GM19240 (cell line): ENCODE data around the gene SAE1.

Experiments used
- DNase-seq: peaks from one replicate; pipeline ENCODE4 v3.0.0; 2011; ENCODE audit warnings: low spot score; ENCODE audit not compliant: insufficient read length

Gene SAE1

DNA sequence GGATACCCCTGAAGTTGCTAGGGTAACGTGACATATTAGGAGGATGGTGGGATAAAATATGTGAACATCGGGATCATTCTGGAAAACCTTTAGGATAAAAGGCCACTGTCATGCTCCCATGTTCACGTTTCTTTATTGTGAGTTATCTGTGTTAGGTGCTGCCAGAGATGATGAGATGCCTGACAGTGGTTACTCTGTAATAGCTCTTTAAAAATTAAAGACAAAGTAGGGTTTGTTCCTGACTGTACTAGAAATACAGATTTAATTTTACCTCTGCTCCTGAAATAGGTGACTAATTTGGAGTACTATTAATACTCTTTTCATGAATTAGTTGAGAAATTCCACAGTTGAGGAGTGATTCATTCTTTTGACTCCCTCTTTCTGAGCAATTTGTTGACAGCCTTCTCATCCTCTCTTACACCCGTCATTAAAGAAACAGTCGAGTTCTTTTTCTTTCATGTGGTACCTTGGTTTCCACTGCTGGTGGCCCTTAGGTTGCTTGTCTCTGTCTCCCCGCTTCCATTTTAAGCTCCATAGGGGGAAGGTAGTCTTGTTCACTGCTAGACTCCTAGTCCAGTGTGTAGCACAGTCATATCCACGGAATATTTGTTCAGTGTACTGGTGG lies 28.4 kb downstream of the SAE1 start:
- no peak for DNase-seq

DNA sequence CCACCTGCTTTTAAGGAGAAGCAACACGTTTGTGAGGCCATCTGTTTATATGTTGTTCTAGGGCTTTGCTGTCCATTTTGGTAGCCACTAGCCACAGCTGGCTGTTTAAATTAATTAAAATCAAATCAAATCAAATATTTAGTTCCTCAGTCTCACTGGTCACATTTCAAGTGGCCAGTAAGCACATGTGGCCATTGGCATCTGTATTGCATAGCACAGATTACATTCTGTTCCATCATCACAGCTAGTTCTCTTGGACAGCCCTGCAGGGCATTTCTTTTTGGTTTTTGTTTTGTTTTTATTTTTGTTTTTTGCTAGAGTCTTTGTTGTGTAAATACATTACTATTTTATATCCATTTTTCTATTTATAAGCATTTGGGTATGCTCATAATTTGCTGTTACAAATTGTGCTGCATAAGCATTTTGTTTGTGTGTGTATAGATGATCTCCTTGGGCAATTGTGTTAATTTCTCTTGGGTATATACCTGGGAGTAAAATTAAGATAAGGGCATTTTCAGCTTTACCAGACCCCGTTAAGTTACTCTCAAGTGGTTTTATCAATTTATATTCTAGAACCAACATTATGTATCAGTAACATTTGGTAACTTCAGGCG lies 31.3 kb downstream of the SAE1 start:
- no peak for DNase-seq

DNA sequence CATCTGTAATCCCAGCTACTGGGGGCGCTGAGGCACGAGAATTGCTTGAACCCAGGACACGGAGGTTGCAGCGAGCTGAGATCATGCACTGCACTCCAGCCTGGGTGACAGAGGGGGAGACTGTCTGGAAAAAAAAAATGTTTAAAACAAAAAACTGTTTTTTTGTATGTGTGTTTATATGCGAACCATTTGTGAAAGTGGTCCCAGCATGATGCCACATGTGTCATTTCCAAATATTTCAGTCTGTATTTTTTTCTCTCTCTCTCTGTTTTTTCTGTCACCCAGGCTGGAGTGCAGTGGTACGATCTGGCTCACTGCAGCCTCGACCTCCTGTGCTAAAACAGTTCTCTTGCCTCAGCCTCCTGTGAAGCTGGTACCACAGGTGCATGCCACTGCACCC lies 37.4 kb downstream of the SAE1 start:
- DNase-seq: no peak

DNA sequence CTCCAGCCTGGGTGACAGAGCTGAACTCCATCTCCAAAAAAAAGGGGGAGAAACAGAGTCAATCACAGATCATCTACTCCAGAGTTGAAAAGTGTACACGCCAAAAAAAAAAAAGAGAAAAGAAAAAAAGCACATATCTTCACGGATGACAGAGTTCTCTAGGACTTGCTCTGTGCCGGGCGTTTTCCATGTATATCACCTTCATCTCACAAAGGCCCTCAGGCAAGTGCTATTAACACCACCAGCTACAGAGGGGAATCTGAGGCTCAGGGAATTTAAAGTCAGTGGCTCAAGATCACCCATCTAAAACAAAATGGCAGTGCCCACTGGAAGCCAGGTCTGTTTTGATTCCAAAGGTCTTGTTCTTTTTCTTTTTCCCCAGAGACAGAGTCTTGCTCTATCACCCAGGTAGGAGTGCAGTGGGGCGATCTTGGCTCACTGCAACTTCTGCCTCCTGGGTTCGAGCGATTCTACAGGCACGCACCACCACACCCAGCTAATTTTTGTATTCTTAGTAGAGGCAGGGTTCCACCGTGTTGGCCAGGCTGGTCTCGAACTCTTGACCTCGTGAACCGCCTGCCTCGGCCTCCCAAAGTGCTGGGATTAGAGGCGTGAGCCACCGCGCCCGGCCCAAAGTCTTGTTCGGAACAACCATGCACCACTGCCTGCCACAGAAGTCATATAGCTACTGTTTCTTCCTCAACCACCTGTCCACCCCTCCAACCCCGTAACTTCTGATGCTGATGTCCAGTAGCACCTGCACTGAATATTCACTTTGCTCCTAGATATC lies 42.2 kb downstream of the SAE1 start:
- no peak for DNase-seq

DNA sequence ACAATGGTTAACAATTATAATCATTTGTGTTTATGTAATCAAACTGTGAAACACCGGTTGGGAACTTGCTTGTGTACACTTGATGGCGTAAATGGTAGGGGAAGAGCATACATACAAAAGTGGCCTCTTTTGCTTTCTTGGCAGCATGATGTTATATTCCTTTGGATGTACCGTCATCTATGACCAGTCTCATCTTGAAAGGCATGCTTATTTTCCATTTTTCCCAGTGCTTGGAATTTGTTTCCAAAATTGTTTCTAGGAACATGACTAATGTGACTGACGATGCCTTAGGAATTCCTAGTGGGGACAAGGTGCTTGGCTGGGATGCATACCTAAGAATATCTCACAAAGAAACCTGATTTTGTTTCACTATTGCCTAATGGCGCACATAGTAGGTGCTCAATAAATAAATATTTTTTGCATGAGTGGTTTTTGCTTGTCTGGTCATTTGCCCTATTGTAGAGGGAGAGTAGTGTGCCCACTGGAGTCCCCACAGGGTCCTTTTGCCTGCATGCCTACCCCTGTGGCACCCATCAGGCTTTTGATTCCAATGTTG lies 45.5 kb downstream of the SAE1 start:
- no peak for DNase-seq

DNA sequence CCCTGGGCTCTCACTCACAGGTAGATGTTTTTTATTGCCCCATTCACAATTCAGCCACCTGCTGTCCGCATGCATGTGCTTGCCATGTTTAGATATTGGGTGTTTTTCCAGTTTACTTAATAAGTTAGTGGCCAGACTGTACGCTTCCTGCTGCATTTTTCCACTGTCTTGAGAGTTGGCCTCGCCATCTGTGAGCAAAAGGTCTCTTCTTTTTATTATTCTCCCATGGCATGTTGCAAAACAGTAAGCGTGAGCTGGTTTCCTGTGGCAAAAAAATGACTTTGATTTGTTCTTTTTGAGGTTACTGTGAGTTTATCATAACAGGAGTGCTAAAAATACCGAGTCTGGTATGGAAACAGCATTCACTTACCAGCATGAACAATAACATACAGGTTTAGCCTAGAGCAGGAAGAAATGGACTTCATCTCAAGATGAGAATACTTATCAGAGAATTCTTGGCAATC lies 46.0 kb downstream of the SAE1 start:
- DNase-seq: no peak

DNA sequence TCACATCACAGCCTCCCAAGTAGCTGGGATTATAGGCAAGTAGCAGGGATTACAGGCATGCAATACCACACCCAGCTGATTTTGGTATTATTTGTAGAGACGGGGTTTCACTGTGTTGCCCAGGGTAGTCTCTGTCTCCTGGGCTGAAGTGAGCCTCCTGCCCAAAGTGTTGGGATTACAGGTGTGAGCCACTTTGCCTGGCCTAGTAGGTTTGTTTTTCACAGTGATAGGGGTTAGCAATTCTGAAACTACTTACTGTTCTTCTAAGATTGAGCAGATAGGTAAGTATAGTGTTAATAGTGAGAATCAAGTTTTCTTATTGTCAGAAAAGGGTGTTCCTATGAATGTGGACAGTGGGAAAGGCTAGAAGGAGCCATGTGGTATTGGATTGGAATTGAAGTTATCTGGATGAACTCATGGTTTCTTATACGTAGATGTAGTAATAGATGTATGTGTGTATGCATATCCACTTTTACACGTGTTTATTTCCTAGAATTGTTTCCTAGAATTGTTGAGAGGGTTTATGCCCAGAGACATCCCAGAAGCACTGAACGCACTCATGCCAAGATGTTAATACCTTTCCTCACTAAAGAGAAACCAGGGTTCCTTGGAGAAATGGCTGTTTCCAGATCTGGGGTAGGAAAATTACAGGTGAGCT lies 49.1 kb downstream of the SAE1 start:
- no peak for DNase-seq

DNA sequence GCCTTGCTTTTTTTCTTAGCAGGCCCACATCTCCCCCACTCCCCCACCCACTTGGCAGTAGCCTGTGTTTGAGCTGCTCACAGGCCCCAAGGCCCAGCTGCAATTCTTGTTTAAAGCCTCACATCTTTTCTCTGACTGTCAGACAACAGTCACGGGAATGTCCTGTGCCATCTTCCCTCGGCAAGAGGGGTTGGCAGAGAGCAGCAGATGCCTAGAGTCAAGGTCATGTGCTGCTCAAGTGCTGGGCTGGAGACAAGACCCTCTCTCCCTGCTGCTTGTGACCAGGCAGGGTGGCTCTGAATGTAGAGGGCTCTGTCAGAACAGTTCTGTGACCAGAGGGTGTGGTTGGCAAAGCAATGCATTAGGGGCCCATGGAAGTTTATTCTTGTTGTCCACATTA lies 53.0 kb downstream of the SAE1 start:
- no peak for DNase-seq

DNA sequence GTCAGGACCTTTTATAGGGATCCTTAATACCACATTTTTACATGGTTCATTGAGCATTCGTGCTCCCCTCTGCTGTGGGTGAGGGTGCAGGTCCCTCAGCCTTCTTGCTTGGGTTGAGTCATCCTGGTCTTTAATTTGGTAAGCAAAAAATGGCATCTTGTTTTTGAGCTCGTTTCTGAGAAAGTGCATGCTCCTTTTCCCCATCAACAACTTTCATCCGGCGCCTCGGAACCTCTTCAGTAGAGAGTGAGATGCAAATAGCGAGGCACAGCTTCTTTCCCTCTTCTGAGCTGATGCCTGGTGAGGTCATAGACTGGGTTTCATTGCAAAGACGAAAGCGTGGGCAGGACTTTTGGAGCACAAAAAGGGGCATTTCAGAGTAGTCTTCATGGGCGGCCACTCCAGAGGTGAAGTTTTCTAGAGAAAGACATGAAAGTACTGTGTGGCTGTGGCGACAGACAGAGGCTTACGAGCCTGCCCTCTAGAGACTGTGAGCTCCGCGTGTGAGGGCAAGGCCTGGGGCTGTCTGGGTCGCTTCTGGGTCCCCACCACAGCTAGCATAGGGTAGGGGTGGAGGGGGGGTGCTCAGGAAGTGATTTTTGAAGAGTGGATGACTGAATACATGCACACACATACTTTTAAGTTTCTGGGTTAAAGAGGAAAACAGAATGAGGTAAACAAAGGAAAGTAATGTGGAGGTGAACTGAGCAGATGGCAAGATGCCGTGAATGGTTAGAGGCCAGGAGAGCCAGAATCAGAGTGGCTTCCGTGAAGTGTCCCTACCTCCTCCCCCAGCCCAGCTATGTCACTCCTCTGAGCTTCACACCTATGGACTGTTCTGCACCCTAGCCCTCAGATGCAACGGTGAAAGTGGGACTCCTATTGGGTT lies 56.1 kb downstream of the SAE1 start:
- peak; percentile 91 for DNase-seq

DNA sequence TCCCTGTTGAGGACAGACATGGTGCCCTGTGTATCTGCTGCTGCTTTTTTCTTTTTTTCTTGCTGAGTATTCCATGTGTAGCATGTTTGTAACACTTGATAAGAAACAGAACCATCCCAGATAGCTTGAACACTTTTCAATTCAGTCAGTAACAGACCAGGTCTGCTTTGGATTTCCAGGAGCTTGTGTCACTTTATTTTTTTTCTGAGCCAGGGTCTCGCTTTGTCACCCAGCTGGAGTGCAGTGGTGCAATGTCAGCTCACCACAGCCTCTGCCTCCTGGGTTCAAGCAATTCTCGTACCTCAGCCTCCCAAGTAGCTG lies 56.7 kb downstream of the SAE1 start:
- DNase-seq: no peak

DNA sequence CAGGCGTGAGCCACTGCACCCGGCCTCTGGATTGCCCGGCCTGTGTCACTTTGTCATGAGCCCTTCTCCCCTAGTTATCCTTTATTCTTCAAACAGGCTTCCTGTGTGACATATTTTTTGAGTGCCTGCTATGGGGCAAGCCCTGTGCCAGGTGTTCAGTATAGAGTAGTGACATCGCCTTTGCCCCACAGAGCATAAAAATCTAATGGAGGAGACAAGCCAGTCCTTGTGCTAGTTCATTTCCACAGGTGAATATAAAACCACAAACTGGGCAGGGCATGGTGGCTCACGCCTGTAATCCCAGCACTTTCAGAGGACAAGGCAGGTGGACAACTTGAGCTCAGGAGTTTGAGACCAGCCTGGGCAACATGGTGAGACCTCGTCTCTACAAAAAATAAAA lies 57.2 kb downstream of the SAE1 start:
- DNase-seq: no peak

DNA sequence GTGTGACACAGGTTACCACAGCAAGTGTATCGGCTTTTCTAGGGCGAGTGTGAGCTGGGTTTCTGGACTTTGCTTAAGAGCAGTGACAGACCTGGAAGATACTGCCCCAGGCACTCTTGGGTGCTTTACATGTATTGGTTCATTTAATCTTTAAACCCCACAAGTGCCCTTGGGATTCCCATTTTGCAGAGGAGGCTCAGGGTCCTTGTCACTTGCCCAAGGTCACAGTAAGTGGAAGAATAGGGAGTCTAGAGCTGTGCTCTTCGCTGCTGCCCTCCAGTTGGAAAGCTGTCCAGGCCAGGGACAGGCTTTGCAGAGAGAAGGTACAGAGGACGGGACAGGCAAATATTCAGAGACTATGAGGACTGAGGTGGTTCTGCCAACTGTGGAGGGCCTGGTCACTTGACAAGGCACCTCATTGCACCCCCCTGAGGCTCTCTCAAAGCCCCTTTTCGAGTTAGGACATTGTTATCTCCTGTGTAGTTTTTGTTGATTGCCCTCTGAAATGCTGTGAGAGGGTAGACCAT lies 57.9 kb downstream of the SAE1 start:
- DNase-seq: no peak

DNA sequence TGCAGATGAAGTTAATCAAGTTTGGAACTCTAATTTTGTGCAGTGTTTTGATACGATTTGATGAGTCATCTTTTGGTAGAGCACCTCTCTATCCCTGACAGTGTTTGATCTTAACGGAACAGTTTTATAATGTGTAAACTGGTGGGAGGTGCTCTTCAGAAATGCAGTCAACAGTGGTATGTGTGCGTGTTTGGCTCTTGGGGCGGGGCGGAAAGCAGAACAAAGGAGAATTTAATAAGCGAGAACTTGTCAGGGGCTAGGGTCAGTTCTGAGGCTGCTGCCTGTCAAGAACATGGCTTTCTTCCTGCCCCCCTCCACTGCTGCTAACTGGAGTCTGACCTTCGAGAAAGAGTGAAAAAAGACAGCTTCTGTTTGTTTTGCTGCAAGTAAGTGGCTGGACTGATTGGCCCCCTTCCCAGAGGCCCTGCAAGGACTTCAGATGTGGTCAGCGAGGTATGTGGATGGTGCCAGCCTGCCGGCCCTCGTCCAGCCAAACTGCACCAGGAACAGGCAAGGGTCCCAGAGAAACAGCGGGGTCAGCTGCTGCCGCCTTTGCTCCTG lies 59.6 kb downstream of the SAE1 start:
- no peak for DNase-seq

DNA sequence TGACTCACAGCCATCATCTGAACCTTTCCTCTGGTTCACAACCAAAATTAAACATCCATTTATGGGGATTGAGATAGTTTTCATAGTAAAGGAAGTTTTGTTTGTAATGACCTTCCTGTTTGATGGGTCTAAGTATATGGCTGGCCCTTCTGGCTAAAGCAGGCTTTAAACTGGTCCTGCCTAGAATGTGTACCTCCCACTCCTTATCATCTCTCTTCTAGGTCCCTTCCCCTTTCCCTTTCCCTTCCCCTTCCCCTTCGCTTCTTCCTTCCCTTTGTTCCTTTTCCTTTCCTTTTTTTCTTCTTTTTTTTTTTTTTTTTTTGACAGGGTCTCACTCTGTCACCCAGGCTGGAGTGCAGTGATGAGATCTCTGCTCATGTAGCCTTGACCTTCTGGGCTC lies 64.8 kb downstream of the SAE1 start:
- no peak for DNase-seq

DNA sequence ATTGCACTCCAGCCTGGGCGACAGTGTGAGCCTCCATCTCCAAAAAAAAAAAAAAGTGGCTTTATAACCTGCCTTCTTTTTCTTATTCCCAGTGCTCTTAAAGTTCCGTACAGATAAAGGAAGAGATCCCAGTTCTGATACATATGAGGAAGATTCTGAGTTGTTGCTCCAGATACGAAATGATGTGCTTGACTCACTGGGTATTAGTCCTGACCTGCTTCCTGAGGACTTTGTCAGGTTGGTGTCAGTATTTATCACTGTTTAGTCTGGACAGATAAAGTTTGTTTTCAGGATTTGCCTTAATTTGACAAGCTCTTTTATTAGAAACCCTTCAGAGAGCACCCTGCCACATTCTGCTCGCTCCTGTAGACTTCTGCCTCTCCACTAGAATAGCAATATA lies 66.5 kb downstream of the SAE1 start:
- DNase-seq: no peak

DNA sequence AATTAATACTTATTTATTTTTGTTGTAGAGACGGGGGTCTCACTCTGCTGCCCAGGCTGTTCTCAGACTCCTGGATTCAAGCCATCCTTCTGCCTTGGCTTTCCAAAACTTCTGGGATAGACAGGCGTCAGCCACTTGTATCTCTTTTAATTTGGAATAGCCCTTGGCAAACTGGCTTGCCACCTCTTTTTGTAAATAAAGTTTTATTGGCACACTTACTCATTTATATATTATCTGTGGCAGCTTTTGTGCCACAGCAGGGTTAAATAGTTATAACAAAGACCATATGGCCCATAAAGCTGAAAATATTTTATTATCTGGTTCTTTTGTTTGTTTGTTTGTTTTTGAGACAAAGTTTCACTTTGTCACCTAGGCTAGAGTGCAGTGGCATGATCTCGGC lies 69.9 kb downstream of the SAE1 start:
- DNase-seq: no peak

DNA sequence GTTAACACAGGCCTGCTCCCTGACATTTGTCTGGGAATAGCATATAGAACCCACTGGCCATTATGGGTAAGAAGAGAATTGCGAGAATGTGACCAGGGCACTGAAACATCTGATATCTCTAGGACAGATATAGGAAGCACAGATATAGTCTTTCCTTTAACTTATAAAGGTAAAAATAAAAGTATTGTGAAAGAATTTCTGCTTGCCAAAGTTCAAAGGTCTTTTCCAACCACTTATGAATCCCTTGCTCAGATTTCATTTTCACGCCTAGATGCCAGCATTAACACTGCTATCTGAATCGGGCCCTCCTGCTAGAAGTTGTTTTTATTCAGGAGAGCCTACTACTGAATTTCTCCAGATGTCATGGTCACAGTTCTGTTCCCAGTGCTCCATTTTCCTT lies 72.6 kb downstream of the SAE1 start:
- no peak for DNase-seq

DNA sequence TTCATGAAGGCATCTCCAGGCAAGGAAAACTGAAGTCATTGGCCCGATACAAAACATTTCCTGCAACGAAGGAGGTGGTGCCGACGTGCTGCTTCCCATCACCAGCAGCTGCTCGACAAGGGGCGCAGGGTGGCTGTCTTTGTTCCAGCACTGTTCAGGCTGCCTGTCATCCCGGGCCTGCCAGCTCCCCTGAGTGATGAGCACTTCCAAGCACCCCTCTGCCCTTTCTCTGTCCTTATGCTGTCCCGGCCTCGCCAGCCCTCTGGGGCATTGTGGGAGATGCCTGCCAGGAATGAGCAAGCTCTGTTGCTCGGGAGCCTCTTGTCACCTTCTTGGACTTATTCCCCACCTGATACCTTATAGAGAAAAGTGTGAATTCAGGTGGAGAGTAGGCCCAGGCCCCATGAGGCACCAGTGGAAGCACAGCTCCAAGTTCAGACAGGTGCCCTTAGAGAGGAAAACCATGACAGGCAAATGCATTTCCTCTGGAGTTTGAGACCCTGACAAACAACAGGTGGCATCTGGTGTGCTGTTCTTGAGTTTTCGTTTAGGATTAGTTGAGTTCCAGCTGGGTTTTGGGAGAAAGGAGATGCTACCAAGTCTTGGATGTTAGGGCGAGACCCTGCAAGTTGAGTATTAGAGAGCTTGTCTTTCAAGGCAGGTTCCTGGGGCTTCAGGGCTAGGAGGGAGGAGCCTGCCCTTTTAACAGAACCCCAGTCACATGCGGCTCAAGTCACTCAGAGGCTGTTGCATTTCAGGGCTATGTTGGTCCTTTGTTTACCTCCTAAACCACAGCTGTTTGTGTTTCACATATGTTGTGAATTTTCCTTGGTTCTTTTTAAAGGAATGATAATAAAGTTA lies 78.9 kb downstream of the SAE1 start:
- DNase-seq: no peak

DNA sequence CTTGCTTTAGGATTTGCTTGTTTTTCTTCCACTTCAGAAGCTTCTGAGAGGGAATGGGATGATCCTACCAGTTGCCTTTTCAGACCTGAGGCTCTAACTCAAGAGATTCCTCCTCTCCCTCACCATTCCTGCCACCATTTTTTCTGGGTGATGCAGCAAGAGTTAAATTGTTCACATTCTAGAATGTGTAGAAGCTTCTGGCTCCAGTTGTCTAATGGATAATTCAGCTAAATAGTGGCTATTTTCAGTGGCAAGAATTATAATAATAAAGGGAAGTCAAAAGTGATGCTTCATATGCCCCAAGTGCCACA lies 79.5 kb downstream of the SAE1 start:
- no peak for DNase-seq
